Stimulated activated CD4-positive, alpha-beta T cell treated with anti-CD3 and anti-CD28 coated beads, TNF-alpha, amount 100 ng/mL, for 4 hours (primary cell): ENCODE results near the gene SREK1IP1.

Source experiments
- DNase-seq, 3 experiments: peaks; one replicate each; pipeline ENCODE4 v3.0.0-alpha.2; 2020; ENCODE audit warnings: low read depth in 3 of 3

Gene SREK1IP1

GRCh38 chr5:64768358-64769312 is at the start of gene SREK1IP1, which contains the start of gene CWC27:
Gene SREK1IP1 (minus strand): TSS chr5:64768691. CDS start chr5:64768517, 174 bp downstream.
Gene CWC27 (plus strand): TSS chr5:64768930. CDS start chr5:64769147, 217 bp downstream.
- DNase-seq = peak; percentile 58 to 65 (median 62)

DNA sequence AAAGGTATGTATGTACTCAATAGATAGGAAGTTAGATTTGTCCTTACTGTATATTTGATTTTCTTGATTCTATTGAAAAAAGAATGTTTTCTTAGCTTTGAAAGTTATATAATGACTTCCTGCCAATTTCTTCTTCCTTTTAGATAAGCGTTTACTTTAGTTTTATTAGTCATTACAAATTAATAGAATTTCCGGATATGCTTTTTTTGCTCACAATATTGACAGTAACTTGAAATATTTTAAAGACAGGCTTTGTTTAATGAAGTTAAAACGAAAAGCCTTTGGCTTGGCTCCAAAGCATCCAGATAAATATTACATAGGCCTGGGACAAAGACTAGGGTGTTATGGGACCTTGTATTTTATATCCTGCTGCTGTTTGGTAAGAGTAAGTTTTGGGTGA is 49.8 kb upstream of the SREK1IP1 start:
- DNase-seq = no peak

- DNase-seq = no peak
These were observed 45.6 kb upstream of the SREK1IP1 start for GRCh38 chr5:64814073-64814472.

DNA sequence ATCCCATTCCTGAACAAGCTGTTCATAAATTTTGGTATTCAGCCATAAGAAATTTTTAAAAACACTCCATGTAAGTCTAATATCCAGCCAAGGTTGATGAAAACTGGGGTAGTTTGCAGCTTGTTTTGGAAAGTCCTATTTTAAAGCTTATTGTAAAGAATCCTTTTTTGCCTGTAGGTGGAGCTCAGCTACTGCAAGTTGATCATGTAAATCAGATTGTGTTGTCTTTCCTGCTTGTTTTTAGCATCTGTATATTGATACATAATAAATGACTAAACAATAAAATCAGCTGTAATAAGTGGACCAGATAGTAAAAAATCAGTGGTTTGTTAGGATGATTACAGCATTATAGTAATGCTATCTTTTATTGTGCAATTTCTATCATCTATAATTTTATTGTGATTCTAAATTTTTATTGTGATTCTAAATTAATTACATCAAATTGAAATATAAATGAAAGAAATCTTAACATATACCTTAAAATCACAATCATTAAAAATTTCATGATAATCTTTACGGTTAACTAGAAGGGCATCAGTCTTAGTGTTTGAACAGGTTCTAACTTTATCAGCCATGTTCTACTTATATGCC is 42.7 kb upstream of the SREK1IP1 start:
- no peak for DNase-seq

GRCh38 chr5:64807520-64807919 is 39.0 kb upstream of the SREK1IP1 start:
- no peak for DNase-seq

- no peak for DNase-seq
These were observed 38.0 kb upstream of the SREK1IP1 start for GRCh38 chr5:64806537-64806936.

DNA sequence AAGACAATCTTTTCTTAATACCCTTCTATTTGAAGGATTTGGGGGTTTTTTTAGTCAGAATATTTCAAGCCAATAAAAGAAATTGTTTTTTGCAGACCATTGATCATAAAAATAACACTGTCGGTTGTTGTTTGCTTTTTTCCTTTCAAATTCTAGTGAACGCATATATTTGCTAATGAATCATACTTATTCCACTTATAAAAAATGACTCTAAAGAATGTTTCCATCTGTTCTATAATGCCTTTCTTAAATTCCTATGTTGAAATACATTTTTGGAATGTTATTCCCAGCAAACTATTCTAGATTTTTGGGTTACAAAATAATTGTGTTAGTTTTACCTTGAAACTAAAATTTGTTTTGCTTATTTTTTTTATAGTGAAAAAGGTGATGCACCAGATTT is 32.4 kb upstream of the SREK1IP1 start:
- no peak for DNase-seq

- no peak for DNase-seq
These were observed 27.8 kb upstream of the SREK1IP1 start for GRCh38 chr5:64796301-64796700.

DNA sequence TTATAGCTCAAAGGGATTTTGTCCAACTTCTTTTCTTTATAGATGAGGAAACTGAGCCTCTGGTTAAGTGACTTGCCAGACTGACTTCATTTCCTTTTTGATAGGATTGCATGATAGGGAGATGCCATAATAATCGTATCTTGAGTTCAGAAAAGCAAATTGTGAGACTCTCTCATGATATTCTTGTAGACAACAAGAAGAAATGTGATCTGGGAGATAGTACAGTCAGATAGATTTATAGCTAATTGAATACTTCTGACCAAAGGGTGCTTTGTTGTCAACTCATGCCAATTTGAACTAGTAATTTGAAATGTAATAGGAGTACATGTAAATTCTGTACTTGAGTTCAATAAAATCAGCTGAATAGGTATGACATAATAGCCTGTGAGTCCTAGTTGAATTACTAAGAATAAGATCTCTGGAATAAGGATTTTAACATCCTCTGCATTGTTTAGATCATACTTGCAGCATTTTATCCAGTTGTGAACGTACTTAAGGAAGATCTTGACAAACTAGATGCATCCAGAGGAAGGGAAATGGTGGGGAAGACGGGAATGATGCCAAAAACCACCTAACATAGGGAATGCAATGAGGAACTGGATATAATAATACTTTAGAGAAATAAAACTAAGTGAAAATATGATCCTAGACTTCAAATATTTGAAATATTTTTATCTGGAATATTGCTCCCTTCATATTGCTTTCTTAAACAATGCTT is 25.7 kb upstream of the SREK1IP1 start:
- DNase-seq = no peak

GRCh38 chr5:64792469-64792868 is 24.0 kb upstream of the SREK1IP1 start:
- DNase-seq = no peak

DNA sequence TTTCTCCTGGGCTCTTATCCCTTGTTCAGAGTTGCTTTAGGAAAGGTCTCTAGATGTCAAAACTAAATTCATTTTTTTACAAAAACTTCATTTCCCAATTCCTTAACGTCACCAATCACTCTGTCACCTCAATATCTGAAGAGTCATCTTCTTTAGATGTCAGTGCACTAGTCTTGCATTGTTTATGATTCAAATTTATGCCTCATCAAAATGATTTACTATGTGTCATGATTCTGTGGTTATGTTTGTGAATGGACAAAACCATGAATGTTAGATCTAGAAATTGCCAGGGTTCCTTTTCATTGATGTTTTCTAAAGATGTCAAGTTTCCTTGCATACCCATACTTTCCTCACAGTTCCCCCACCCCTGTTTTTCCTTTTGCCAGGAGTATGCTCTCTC is 21.7 kb upstream of the SREK1IP1 start:
- DNase-seq = no peak

- no peak for DNase-seq
These were observed 21.0 kb upstream of the SREK1IP1 start for GRCh38 chr5:64789457-64789856.

DNA sequence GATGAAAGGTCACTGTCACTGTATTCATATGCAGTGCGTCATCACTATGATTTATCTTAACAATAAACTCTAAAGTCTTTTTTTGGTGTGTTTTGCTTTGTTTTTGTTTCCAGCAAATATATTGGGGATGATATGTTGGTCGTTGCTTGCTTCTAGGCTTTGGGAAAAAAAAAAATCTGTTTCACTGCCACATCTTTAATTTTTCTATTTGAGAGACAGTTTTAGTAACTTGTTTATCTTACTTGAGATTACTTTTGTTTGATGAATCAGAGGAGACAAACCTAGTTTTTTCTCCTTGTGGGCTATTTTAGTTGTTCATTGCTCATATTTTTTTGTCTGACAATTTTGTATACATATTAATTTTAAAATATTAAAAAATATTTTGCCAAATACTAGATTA is 19.7 kb upstream of the SREK1IP1 start:
- DNase-seq = no peak

GRCh38 chr5:64786372-64786771 is 17.9 kb upstream of the SREK1IP1 start:
- no peak for DNase-seq

- DNase-seq = peak; percentile 9 to 50 (median 20)
These were observed 16.0 kb upstream of the SREK1IP1 start for GRCh38 chr5:64784451-64785025.

DNA sequence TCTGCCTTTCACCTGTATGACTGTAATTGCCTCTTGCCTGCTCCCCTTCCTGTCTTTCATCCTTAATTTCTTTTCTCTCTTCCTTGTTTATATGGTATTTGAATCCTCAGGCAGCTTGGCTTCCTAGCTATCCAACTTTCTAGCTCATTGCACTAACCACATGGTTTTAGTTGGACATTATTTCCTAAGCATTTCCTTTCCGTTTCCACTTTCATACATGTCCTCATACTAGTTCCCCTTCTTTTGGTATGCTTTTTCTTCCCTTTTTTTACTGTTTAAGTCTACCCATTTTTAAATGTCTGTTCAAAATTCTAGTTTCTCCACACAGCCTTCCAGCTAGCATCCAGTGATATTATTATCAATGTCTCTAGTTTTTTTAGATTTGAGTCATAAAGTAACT is 6.8 kb upstream of the SREK1IP1 start:
- no peak for DNase-seq

- DNase-seq = no peak
These were observed 5.0 kb upstream of the SREK1IP1 start for GRCh38 chr5:64773533-64773932.

DNA sequence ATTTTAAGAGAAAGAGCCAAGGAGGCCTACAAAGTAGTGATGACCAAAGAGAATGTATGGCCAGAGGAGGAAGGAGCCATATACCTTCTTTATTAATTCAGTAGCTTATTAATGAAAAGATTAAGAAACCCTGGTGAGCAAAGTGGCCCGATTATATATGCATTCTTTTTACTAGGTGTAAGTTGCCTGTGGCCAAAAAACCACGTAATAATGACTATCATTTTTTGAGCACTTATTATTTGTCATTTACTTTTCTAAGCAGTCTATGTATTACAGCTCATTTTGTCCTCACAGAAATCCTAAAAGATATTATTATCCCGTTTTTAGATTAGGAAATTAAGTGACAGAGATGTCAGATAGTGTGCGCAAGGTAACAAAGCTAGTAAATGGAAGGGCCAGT is 3.2 kb upstream of the SREK1IP1 start:
- no peak for DNase-seq

- no peak for DNase-seq
These were observed 1.4 kb upstream of the SREK1IP1 start for GRCh38 chr5:64769855-64770254.

- peak in 1 of 3 experiments; percentile 2 for DNase-seq
These were observed 533 bp downstream of the SREK1IP1 start for GRCh38 chr5:64767959-64768357.

DNA sequence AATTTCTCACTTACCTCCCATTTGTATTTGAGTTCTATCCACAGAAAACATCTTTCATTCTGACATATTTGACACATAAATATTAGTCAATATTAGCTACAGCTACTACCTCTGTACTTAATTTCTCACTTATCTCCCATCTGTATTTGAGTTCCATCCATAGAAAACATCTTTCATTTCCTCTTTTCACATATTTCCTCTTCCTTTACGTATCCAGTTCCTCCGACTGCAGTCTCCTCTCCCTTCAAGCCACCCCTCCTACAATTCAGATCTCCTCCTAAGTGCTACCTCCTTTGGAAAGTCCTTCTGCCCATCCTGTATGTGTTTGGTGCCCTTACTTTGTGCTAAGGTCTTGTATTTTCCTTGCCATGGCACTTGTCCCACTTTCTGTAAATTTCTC is 1.6 kb downstream of the SREK1IP1 start:
- no peak for DNase-seq
